ENCODE measurements around the gene TARBP1. TPM values are rescaled to one million over a fixed set of nuclear protein-coding genes. Genes with fewer than 3 reads are reported as not detected.
A peak's percentile ranks its signal among the peaks of the same experiment; 100 is the strongest.

Gene TARBP1
- total and polyA plus RNA-seq, 2 of the 13 experiments (the other 11 are each of a cell fraction or from before 2014, with no cell fraction given), result 37.7 to 67.0 TPM

- TF ChIP-seq JDP2 (CRISPR knock-in tag; IDR thresholded peaks at IDR 0.05; ENCODE audit: borderline replicate concordance) (no peak), ZBTB34 (CRISPR knock-in tag; IDR thresholded peaks at IDR 0.05) (peak; percentile 57; the same call in 1 of the 2 replicates), TGIF2 (CRISPR knock-in tag; IDR thresholded peaks at IDR 0.05) (0 out of 2 replicates have a peak, but pooled peaks have one; percentile 56), MBNL3 (CRISPR knock-in tag; conservative IDR thresholded peaks at IDR 0.05) (no peak), ZBTB26 (CRISPR knock-in tag; IDR thresholded peaks at IDR 0.05; ENCODE audit: borderline replicate concordance) (peak; percentile 42; the same call in 1 of the 2 replicates), SOX13 (IDR thresholded peaks at IDR 0.05) (no peak), SOX13 (CRISPR knock-in tag; conservative IDR thresholded peaks at IDR 0.05 in 1 of 2, IDR thresholded peaks at IDR 0.05 in 1 of 2) (peak in 1 of 2 experiments; percentile 33; a peak in 1 of 4 replicates), ZNF576 (CRISPR knock-in tag; IDR thresholded peaks at IDR 0.05) (0 out of 2 replicates have a peak, but pooled peaks have one; percentile 36), SIX4 (CRISPR knock-in tag; IDR thresholded peaks at IDR 0.05) (no peak), THAP7 (CRISPR knock-in tag; IDR thresholded peaks at IDR 0.05) (peak; percentile 69; the same call in 1 of the 2 replicates), IKZF5 (CRISPR knock-in tag; IDR thresholded peaks at IDR 0.05) (peak; percentile 70; the same call in 1 of the 2 replicates), ZNF510 (CRISPR knock-in tag; IDR thresholded peaks at IDR 0.05; ENCODE audit: low read depth) (peak; percentile 82; the same call in 1 of the 2 replicates), AFF4 (CRISPR knock-in tag; IDR thresholded peaks at IDR 0.05) (no peak; the same call in 1 of the 2 replicates), HOMEZ (CRISPR knock-in tag; IDR thresholded peaks at IDR 0.05; ENCODE audit: low read depth) (0 out of 2 replicates have a peak, but pooled peaks have one; percentile 27), GABPB1 (CRISPR knock-in tag; IDR thresholded peaks at IDR 0.05) (peak; percentile 63; the same call in 1 of the 2 replicates), YY1 (IDR thresholded peaks at IDR 0.05; ENCODE audit: insufficient read depth, insufficient replicate concordance, low read depth, low read length) (peak; percentile 73), ATF7-NPFF (CRISPR knock-in tag; IDR thresholded peaks at IDR 0.05; ENCODE audit: low read depth) (peak; percentile 82)
Observed at GRCh38 chr1:234499119-234499942, 20.4 kb upstream of the TARBP1 start (continued).
